HepG2 (cell line): ENCODE measurements around the gene DHRS13. TPM values are rescaled to one million over a fixed set of nuclear protein-coding genes. Genes with fewer than 3 reads are reported as not detected.

Source experiments
- ATAC-seq: fragments of 200-7000 bp; cut with Tn5 transposase; 3 replicates; pipeline ENCODE4 v1.9.1; 2020; ENCODE audit warnings: mild to moderate bottlenecking, moderate library complexity
- BruUV-seq: library from RNA; stranded (reverse); fragments of 400-500 nt; replicated peaks from 2 replicates; lab custom pipeline; 2021; lab: Mats Ljungman, UMichigan
- CTCF ChIA-PET: fragments of 300-600 bp; formaldehyde crosslinking; extraction: SDS; loops from one replicate; lab custom pipeline; 2021; ENCODE audit warnings: low total read pairs, inconsistent platforms, low intra/inter-chr PET ratio; lab: Yijun Ruan, JAX
- POLR2A ChIA-PET: fragments of 350-600 bp; sonication (Branson Sonifier 250); formaldehyde crosslinking; loops from one replicate; lab custom pipeline; 2020; ENCODE audit warnings: antibody characterized with exemption, inconsistent platforms; lab: Yijun Ruan, JAX
- DNase-seq: peaks from one replicate; pipeline ENCODE4 v3.0.0-alpha.2; 2015; ENCODE audit warnings: low spot score
- FAIRE-seq: peaks from 3 replicates; lab custom pipeline; 2011; peaks lifted over from hg19 to GRCh38; lab: Jason Lieb, UNC
- H2AFZ ChIP-seq: one replicate; pipeline ENCODE4 v1.6.1; 2011; ENCODE audit warnings: low read length, inconsistent platforms
- H3K27ac ChIP-seq: fragments of 300-600 bp; 3 replicates; pipeline ENCODE4 v1.8.0; 2011; ENCODE audit warnings: mixed run types, mild to moderate bottlenecking, mixed read lengths, low read length, inconsistent platforms; ENCODE audit not compliant: insufficient read depth; ENCODE audit errors: extremely low read length
- H3K27me3 ChIP-seq, 2 experiments: fragments of 200-600 bp in 1 of 2; 2 replicates in 1 of 2; 3 replicates in 1 of 2; pipeline versions ENCODE4 v1.6.0 to v1.8.0; 2011; ENCODE audit warnings: low read length in 2 of 2, mild to moderate bottlenecking in 2 of 2, moderate library complexity in 2 of 2, inconsistent platforms in 1 of 2; ENCODE audit not compliant: insufficient read depth in 2 of 2, control insufficient read depth in 1 of 2
- H3K36me3 ChIP-seq, 2 experiments: fragments of 200-600 bp in 1 of 2; replicated peaks in 1 of 2; 2 replicates in 1 of 2; 3 replicates in 1 of 2; pipeline versions ENCODE4 v1.5.1 to v1.8.0; 2011; ENCODE audit warnings: low read length in 2 of 2, inconsistent platforms in 1 of 2; ENCODE audit not compliant: insufficient read depth in 2 of 2, control insufficient read depth in 1 of 2
- H3K4me1 ChIP-seq: 2 replicates; pipeline ENCODE4 v1.5.1; 2012; ENCODE audit warnings: low read length, inconsistent platforms; ENCODE audit not compliant: insufficient read depth
- H3K4me2 ChIP-seq: 2 replicates; pipeline ENCODE4 v1.6.0; 2011; ENCODE audit warnings: low read depth, low read length, inconsistent platforms
- H3K4me3 ChIP-seq, 3 experiments: fragments of 200-600 bp in 1 of 3; sonication (generic), shearing (Covaris generic) in 1 of 3; replicated peaks in 1 of 3; 2 replicates each; pipeline ENCODE4 v1.5.1; 2011 to 2016; ENCODE audit warnings: low read length in 3 of 3, inconsistent platforms in 2 of 3, low read depth in 2 of 3, mild to moderate bottlenecking in 2 of 3, control low read depth in 1 of 3, mixed read lengths in 1 of 3; ENCODE audit not compliant: insufficient read depth in 1 of 3
- H3K79me2 ChIP-seq: one replicate; pipeline ENCODE4 v1.6.1; 2011; ENCODE audit warnings: low read length, inconsistent platforms; ENCODE audit not compliant: insufficient read depth
- H3K9ac ChIP-seq: 2 replicates; pipeline ENCODE4 v1.6.0; 2011; ENCODE audit warnings: mild to moderate bottlenecking, low read depth, low read length, inconsistent platforms; ENCODE audit not compliant: insufficient read depth
- H3K9me3 ChIP-seq: 2 replicates; pipeline ENCODE4 v1.5.1; 2012; ENCODE audit warnings: mild to moderate bottlenecking, low read length
- H4K20me1 ChIP-seq: 2 replicates; pipeline ENCODE4 v1.6.0; 2011; ENCODE audit warnings: inconsistent platforms, mild to moderate bottlenecking, low read length, moderate library complexity; ENCODE audit not compliant: insufficient read depth
- AHR ChIP-seq: IDR thresholded peaks from 2 replicates; pipeline ENCODE4 v1.6.1; 2018; ENCODE audit warnings: missing genetic modification reagents, missing compliant biosample characterization
- BCLAF1 ChIP-seq: fragments of 450-650 bp; IDR thresholded peaks from 2 replicates; pipeline ENCODE4 v1.6.1; 2017; ENCODE audit warnings: mild to moderate bottlenecking
- EED ChIP-seq: sonication (generic); formaldehyde crosslinking; IDR thresholded peaks from 2 replicates; pipeline ENCODE4 v1.5.0; 2020; ENCODE audit warnings: mild to moderate bottlenecking, missing genetic modification reagents
- FOXK2 ChIP-seq: fragments of 450-650 bp; IDR thresholded peaks from 2 replicates; pipeline ENCODE4 v1.6.1; 2016
- GMEB2 ChIP-seq: IDR thresholded peaks from 2 replicates; pipeline ENCODE4 v1.6.1; 2016; ENCODE audit warnings: missing biosample characterization, missing genetic modification reagents, low read depth
- JDP2 ChIP-seq: sonication (generic); formaldehyde crosslinking; IDR thresholded peaks from 2 replicates; pipeline ENCODE4 v1.8.1; 2022; ENCODE audit warnings: missing genetic modification reagents, borderline replicate concordance
- MLLT10 ChIP-seq: sonication (generic); formaldehyde crosslinking; IDR thresholded peaks from 2 replicates; pipeline ENCODE4 v1.4.0; 2020; ENCODE audit warnings: missing genetic modification reagents
- SATB2 ChIP-seq: sonication (generic); formaldehyde crosslinking; IDR thresholded peaks from 2 replicates; pipeline ENCODE4 v1.5.0; 2020; ENCODE audit warnings: missing genetic modification reagents
- ZFP91 ChIP-seq: sonication (generic); formaldehyde crosslinking; IDR thresholded peaks from 2 replicates; pipeline ENCODE4 v1.9.0; 2022; ENCODE audit warnings: missing genetic modification reagents, mild to moderate bottlenecking, borderline replicate concordance
- ZMYM3 ChIP-seq: sonication (generic); formaldehyde crosslinking; IDR thresholded peaks from 2 replicates; pipeline ENCODE4 v1.5.1; 2020; ENCODE audit warnings: mild to moderate bottlenecking, missing genetic modification reagents
- ZNF121 ChIP-seq: sonication (generic); formaldehyde crosslinking; IDR thresholded peaks from 2 replicates; pipeline ENCODE4 v1.5.0; 2020; ENCODE audit warnings: mild to moderate bottlenecking, missing genetic modification reagents
- ZNF143 ChIP-seq: sonication (generic); formaldehyde crosslinking; IDR thresholded peaks from 2 replicates; pipeline ENCODE4 v1.4.0; 2020; ENCODE audit warnings: missing genetic modification reagents
- ZNF205 ChIP-seq: IDR thresholded peaks from 2 replicates; pipeline ENCODE4 v1.6.1; 2018; ENCODE audit warnings: missing biosample characterization, missing genetic modification reagents
- ZNF234 ChIP-seq: sonication (generic); formaldehyde crosslinking; conservative IDR thresholded peaks from 2 replicates; pipeline ENCODE4 v1.5.1; 2020; ENCODE audit warnings: mild to moderate bottlenecking, missing genetic modification reagents
- ZNF512B ChIP-seq: sonication (generic); formaldehyde crosslinking; IDR thresholded peaks from 2 replicates; pipeline ENCODE4 v1.5.1; 2020; ENCODE audit warnings: missing genetic modification reagents, mild to moderate bottlenecking, borderline replicate concordance
- WGBS: methylation state at CpG from one replicate; pipeline ENCODE4 v1.1.6; 2017; ENCODE audit warnings: low lambda C conversion rate; 5-methylcytosine and 5-hydroxymethylcytosine counted together
- in situ Hi-C: cut with HindIII; loops from 2 replicates; pipeline ENCODE4 v1.10.0; 2017; ENCODE audit warnings: low pct_unique_long_range_greater_than_20kb; ENCODE audit not compliant: extremely low pct_ligation_motif_present
- intact Hi-C: fragments of 100-400 bp; cut with micrococcal nuclease; formaldehyde crosslinking; loops from one replicate; pipeline ENCODE4 v1.10.0; 2022; ENCODE audit not compliant: unreplicated experiment
- polyA plus RNA-seq, 8 experiments: library from polyadenylated mRNA; depleted of rRNA in 3 of 8; stranded (reverse) in 7 of 8; unstranded in 1 of 8; fragments of >200 nt; fragmentation: Illumina TruSeq in 4 of 8; extraction: Trizol in 4 of 8; gene quantifications; 2 replicates each; pipeline versions ENCODE4 v1.2.1 to v1.2.3, GENCODE V29; 2011 to 2016; ENCODE audit warnings: low read depth in 4 of 8, missing spikeins in 1 of 8, mixed read lengths in 1 of 8; ENCODE audit not compliant: insufficient read depth in 1 of 8
- total RNA-seq, 5 experiments: library from RNA; depleted of rRNA; stranded (reverse); fragments of >200 nt; fragmentation: Illumina TruSeq; extraction: Trizol; gene quantifications; 2 replicates each; pipeline ENCODE4 v1.2.3, GENCODE V29; 2016; ENCODE audit warnings: low read depth in 1 of 5

The DHRS13 gene
- total and polyA plus RNA-seq, 2 of the 13 experiments (the other 11 are each of a cell fraction or from before 2014, with no cell fraction given) = 11.8 to 12.6 TPM

DNA sequence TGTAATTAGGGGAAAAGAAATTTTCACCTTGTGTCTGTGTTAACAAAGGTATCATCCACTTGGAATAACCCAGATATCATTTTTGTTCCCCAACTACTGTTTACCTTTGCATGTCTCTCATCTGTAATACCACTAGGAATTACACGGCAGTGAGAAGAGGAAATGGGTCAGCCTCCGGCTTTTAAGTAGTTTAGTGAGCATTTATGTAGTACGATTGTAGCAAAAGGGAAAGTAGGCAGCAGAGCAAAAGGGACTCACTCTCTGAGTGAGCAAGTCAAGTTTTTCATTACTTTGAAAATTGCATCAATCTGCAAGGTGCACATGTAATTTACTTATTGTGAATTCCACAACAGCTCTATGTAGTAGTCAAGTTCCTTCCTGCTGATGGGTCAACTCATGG, 37.3 kb upstream of the DHRS13 start:
- H3K4me3 ChIP-seq = no peak overlapping the region
- ChIA-PET POLR2A (interaction anchor here (0.9 kb wide), 1 partner anchor 9 kb away, joined by 3 read pairs; no protein-coding TSS in a partner anchor), CTCF (no interaction called here)
- H4K20me1 ChIP-seq = peaks cover 25% of the 10 kb centered on the region
- in situ Hi-C loops (no loop called here), intact Hi-C loops (no loop called here)
- BruUV-seq = no TSS peak
- FAIRE-seq (no peak), ATAC-seq (no peak), DNase-seq (no peak)
- H3K27ac ChIP-seq = no peak overlapping the region
- H3K27me3 ChIP-seq = no peaks in the 10 kb centered on the region
- H3K4me1 ChIP-seq = peaks cover 59% of the 10 kb centered on the region
- no peak overlapping the region for H2AFZ ChIP-seq
- H3K9ac ChIP-seq = no peak overlapping the region
- 93% methylated on average over 3 of the region's 3 CpGs for WGBS
- H3K4me2 ChIP-seq = no peak overlapping the region
- H3K36me3 ChIP-seq = peaks cover 3 to 15% of the 10 kb centered on the region in 2 experiments; a peak in 4 of 5 replicates
- H3K9me3 ChIP-seq = no peaks in the 10 kb centered on the region
- H3K79me2 ChIP-seq = peaks cover 95% of the 10 kb centered on the region
- TF ChIP-seq ZNF512B (CRISPR knock-in tag) (no peak), BCLAF1 (no peak), ZFP91 (CRISPR knock-in tag) (no peak), SATB2 (no peak), AHR (CRISPR knock-in tag) (no peak), ZNF143 (CRISPR knock-in tag) (no peak), ZMYM3 (CRISPR knock-in tag) (no peak), GMEB2 (no peak), EED (CRISPR knock-in tag) (no peak), JDP2 (CRISPR knock-in tag) (no peak), MLLT10 (no peak), ZNF234 (CRISPR knock-in tag) (no peak), ZNF121 (no peak), ZNF205 (CRISPR knock-in tag) (no peak), FOXK2 (no peak)
